ENCODE measurements around the gene BCAR1.

BCAR1 gene, protein sequence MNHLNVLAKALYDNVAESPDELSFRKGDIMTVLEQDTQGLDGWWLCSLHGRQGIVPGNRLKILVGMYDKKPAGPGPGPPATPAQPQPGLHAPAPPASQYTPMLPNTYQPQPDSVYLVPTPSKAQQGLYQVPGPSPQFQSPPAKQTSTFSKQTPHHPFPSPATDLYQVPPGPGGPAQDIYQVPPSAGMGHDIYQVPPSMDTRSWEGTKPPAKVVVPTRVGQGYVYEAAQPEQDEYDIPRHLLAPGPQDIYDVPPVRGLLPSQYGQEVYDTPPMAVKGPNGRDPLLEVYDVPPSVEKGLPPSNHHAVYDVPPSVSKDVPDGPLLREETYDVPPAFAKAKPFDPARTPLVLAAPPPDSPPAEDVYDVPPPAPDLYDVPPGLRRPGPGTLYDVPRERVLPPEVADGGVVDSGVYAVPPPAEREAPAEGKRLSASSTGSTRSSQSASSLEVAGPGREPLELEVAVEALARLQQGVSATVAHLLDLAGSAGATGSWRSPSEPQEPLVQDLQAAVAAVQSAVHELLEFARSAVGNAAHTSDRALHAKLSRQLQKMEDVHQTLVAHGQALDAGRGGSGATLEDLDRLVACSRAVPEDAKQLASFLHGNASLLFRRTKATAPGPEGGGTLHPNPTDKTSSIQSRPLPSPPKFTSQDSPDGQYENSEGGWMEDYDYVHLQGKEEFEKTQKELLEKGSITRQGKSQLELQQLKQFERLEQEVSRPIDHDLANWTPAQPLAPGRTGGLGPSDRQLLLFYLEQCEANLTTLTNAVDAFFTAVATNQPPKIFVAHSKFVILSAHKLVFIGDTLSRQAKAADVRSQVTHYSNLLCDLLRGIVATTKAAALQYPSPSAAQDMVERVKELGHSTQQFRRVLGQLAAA

DNA sequence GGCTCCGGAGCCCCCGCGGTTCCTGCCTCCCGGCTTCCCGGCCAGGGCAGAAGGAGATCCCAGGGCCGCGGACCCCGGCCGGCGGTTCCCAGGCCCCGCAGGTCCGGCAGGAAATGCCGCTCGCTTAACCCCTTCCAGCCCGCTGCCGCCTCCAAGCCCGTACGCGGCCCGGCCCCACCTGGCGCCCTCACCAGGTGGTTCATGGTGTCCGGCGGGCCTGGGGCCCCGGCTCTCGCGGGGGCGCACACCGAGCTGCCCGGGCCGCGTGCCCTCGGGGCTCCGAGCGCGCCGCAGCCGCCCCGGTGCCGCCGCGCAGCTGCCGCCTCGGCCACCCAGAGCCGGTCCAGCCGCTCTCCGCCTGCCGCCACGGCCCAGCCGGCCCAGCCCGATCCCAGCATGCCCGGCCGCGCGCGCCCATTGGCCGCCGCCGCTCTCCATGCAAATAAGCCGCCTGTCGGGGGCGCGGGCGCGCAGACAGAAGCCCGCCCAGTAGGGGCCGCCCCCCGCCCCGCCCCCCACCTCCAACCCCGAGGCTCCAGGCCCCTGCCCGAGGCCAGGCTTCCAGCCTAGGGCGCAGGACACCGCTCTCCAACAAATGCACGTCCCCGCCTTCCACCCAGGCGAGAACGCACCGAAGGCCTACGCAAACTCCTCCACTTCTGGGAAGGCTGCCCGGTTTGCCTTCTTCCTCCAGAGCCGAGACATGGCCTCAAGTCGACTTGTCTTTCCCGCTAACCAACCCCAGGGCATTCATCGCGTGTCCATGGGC is at the start of gene BCAR1:
Gene BCAR1, minus strand, starts transcription at position 345 of the 769 bp plus-strand sequence. Its CDS starts 142 bp downstream, at position 203.
- H3K36me3 Mint-ChIP-seq (ENCODE audit: low read depth) = no peaks in the 10 kb centered on the region
- H3K4me1 Mint-ChIP-seq (ENCODE audit: low read depth) = peaks cover 7% of the 10 kb centered on the region
- H3K9me3 Mint-ChIP-seq = no peaks in the 10 kb centered on the region
- H3K27me3 Mint-ChIP-seq = peaks cover 53% of the 10 kb centered on the region
- no peak within 1 kb of the TSS for H3K27ac Mint-ChIP-seq
- H3K4me3 Mint-ChIP-seq = peak within 1 kb of the TSS; percentile 37

DNA sequence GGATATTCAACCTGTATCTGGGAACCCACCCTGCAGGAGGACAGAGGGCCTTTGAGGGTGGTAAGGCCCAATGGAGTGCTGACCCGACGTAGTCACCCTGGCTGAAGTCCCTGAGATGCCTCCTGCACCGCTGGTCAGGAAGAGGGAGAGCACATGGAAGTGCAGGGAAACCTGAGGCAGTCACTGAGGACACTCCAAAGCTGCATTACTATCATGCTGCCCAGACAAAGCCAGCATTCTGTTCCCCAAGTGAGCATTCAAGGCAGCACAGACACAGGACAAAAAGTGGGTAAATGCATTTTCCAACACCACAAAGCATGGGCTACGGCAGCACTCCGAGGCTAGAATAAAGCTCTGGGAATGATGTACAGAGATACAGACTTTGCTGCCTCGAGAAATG is 46.8 kb upstream of the BCAR1 start:
- Mint-ChIP-seq H3K4me3 (no peak overlapping the region), H3K36me3 (ENCODE audit: low read depth) (peaks cover 71% of the 10 kb centered on the region), H3K27ac (no peak overlapping the region), H3K27me3 (no peaks in the 10 kb centered on the region), H3K4me1 (ENCODE audit: low read depth) (no peaks in the 10 kb centered on the region), H3K9me3 (no peaks in the 10 kb centered on the region)

DNA sequence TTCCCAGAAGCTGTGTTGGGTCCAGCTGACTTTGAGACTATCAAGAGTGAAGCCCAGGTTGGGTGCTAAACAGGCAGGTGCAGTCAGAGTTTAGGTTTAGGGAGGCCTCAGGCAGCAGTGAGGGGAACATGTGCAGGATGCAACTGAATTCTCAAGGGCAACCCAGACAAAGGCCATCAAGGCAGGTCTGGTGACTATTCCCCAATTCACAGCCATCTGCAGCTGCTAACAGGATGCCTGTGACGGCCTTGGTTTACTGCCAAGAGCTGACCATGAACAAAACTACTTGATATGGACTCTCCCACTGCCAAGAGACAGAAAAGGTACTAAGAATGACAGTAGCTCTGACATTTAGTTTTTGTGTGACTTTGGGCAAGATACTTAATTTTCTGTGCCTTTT is 45.2 kb upstream of the BCAR1 start:
- no peak overlapping the region for H3K27ac Mint-ChIP-seq
- H3K27me3 Mint-ChIP-seq = peaks cover 4% of the 10 kb centered on the region
- no peaks in the 10 kb centered on the region for H3K9me3 Mint-ChIP-seq
- H3K4me1 Mint-ChIP-seq (ENCODE audit: low read depth) = no peaks in the 10 kb centered on the region
- H3K4me3 Mint-ChIP-seq = no peak overlapping the region
- H3K36me3 Mint-ChIP-seq (ENCODE audit: low read depth) = peaks cover 78% of the 10 kb centered on the region

DNA sequence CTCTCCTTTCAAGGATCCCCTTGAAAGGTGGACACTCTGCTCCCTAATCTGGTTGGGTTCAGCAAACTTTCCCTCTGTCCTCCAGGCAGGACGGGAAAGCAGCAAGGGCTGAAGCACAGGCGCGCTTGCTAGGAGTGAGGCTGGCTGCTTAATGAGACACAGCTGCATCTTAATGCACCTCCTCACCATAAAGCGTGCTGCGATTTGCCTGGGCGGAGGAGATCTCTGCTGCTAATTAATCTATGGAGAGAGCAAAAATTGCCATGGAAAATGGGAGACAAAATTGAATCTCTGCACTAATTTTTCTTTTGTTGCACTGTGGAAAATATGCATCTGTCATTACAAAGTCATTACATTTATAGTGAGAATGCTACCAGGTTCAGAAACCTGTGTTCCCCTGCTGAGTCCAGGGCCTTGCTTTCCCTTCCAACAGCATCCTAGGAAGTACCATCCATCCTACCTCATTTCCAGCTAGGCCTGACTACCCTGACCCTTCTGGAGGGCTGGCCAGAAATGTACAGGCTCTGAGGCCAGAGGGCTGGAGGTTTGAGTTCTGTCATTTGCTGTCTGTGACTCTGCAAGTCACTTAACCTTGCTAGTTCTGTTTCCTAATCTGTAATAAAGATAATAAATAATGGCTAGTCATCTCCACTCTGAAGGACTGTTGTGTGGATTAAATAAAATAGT is 43.5 kb upstream of the BCAR1 start:
- Mint-ChIP-seq H3K27me3 (peaks cover 9% of the 10 kb centered on the region), H3K9me3 (no peaks in the 10 kb centered on the region), H3K4me3 (no peak overlapping the region), H3K27ac (no peak overlapping the region), H3K4me1 (ENCODE audit: low read depth) (no peaks in the 10 kb centered on the region), H3K36me3 (ENCODE audit: low read depth) (peaks cover 69% of the 10 kb centered on the region)

DNA sequence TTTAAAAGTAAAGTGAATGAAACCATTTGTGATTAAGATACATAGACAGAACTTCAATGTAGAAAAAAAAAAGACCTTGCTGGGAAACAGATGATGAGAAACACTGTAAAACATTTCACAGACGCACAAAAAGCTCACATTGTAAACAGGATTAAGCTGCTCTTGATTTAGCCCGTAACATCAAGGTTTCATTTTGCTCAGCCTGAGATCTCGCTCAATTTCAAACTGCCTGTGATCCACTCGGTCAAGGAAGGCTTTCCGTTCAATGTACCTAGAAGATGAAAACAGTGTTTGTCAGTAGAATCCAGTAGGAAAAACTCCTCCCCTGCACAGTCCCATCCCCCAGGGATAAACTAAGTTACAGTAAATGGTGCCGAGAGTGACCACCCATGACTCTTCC is 42.3 kb upstream of the BCAR1 start:
- H3K27ac Mint-ChIP-seq = no peak overlapping the region
- peaks cover 14% of the 10 kb centered on the region for H3K27me3 Mint-ChIP-seq

DNA sequence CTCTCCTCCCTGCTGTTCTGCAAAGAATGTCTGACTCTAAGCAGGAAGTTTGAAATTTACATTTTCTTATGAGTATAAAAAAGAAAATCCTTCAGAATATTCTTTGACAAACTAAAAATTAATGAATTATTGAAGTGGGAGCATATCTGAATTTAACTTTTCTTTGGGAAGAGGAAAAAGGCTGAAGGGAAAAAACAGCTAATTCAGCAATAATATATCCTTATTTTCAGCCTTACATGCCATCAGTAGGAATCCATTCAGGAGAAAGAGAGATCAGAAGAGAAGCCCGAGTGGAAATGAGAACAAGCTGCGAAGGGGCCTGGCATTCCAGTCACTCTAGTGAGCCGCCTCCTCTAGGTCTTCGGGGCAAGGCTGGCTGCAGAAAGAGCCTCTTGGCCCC is 41.7 kb upstream of the BCAR1 start:
- Mint-ChIP-seq H3K27ac (no peak overlapping the region), H3K4me1 (ENCODE audit: low read depth) (peaks cover 13% of the 10 kb centered on the region), H3K27me3 (peaks cover 20% of the 10 kb centered on the region), H3K36me3 (ENCODE audit: low read depth) (peaks cover 67% of the 10 kb centered on the region), H3K4me3 (no peak overlapping the region), H3K9me3 (no peaks in the 10 kb centered on the region)

More for the DNA sequence above, 42.3 kb upstream of the BCAR1 start:
- Mint-ChIP-seq H3K9me3 (no peaks in the 10 kb centered on the region), H3K4me3 (no peak overlapping the region), H3K4me1 (ENCODE audit: low read depth) (peaks cover 7% of the 10 kb centered on the region), H3K36me3 (ENCODE audit: low read depth) (peaks cover 68% of the 10 kb centered on the region)

DNA sequence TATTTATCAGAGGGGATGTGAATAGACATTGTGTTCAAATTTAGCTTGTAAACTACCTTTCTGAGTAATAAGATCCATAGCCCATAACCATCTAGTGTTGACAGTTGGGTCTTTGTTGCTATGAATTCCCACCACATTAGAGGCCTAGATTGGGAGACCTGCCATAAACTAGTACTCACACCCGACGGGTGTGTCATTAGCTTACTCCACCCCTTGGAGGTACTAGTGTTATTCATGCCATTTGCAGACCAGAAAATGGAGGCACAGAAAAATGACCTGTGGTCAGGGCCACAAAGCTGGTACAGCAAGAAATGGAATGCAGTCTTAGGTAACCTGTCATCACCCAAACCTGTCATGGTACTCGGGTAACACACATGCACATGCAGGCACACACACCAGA is 41.3 kb upstream of the BCAR1 start:
- Mint-ChIP-seq H3K4me3 (no peak overlapping the region), H3K4me1 (ENCODE audit: low read depth) (peaks cover 17% of the 10 kb centered on the region), H3K27ac (no peak overlapping the region), H3K27me3 (peaks cover 24% of the 10 kb centered on the region), H3K36me3 (ENCODE audit: low read depth) (peaks cover 63% of the 10 kb centered on the region), H3K9me3 (no peaks in the 10 kb centered on the region)

DNA sequence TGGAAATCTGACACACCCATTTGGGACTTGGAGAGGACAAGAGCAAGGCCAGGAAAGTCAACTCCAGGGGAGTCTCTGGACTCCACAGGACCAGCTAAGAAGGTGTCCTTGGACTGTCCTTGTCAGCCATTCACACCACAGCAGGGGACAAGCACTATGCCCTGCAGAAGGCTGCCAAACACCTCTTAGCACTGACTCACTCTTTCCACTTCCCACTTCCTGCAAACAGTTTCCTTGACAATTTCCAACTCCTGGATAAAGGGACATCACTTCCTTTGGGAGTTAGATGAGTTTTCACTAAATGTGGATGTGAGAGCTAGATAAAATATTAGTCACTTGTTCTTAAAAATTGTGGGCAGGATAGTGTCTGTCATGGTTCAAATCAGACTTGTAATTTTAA is 37.8 kb upstream of the BCAR1 start:
- Mint-ChIP-seq H3K27ac (peak overlapping the region; percentile 89), H3K36me3 (ENCODE audit: low read depth) (peaks cover 60% of the 10 kb centered on the region), H3K27me3 (peaks cover 48% of the 10 kb centered on the region), H3K9me3 (no peaks in the 10 kb centered on the region), H3K4me1 (ENCODE audit: low read depth) (peaks cover 21% of the 10 kb centered on the region), H3K4me3 (no peak overlapping the region)

DNA sequence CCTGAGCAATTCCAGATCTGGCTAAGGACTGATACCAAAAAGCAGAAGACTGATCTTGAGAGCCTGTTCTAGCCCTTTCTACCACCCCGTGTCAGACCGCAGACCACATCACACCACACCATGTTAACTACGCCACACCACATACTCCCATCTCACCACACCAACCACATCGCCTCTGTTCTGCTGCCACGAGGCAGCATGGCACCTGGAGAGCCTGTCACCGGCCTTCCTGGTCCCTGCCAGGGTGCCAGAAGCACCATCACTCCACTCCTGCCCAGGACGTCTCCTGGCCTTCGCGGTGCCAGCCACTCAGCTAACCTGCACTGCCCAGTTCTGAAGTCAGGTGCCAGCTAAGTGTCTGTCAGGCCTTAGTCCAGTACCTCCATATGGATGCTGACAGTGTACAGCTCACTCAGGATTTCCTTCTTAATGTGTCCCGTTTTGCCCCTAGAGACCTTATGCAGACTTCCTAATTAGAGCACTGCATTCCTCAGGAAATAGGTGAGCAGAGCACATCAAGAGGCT is 37.2 kb upstream of the BCAR1 start:
- Mint-ChIP-seq H3K4me3 (peak overlapping the region; percentile 65), H3K36me3 (ENCODE audit: low read depth) (peaks cover 54% of the 10 kb centered on the region), H3K27me3 (peaks cover 48% of the 10 kb centered on the region), H3K27ac (peak overlapping the region; percentile 89), H3K9me3 (no peaks in the 10 kb centered on the region), H3K4me1 (ENCODE audit: low read depth) (peaks cover 21% of the 10 kb centered on the region)

DNA sequence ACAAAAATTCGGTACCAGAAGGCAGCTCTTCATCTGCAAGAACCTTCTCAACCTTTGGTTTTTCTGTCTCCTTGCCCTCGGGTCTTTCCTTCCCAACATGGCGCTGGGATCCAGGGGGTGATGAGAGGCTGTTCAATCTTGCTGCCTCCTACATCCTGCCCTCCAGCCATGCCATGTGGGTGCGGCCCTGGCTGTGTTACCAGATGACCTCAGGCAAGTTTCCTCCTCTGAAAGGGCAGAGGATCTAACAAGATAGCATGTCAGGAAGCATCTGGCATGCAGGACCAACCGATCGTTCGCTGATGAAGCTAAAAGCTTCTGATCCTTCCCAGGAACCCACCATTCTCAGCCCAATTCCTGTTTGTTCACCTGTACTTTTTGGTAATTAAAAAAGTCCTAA is 36.8 kb upstream of the BCAR1 start:
- H3K4me3 Mint-ChIP-seq = peak overlapping the region; percentile 65
- H3K27ac Mint-ChIP-seq = peak overlapping the region; percentile 89
- peaks cover 48% of the 10 kb centered on the region for H3K27me3 Mint-ChIP-seq
- H3K9me3 Mint-ChIP-seq = no peaks in the 10 kb centered on the region
- peaks cover 49% of the 10 kb centered on the region for H3K36me3 Mint-ChIP-seq (ENCODE audit: low read depth)
- peaks cover 21% of the 10 kb centered on the region for H3K4me1 Mint-ChIP-seq (ENCODE audit: low read depth)

DNA sequence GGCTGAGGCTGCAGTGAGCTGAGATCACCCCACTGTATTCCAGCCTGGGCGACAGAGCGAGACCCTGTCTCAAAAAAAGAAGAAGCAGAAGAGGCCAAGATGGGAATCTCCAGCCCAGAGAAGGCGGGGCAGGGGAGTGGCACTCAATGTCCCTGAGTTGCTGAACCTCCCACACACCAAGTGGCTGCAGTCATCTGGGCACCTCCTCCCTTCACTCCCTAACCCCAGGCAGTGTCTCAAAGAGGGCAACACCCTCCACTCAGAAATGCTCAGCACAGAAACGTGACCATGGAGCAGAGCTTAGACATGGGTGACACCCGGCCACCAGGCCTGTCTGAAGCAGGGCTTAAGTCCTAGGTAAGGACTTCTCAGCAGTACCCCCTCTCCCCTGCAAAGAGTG is 36.3 kb upstream of the BCAR1 start:
- peaks cover 21% of the 10 kb centered on the region for H3K4me1 Mint-ChIP-seq (ENCODE audit: low read depth)
- peaks cover 48% of the 10 kb centered on the region for H3K27me3 Mint-ChIP-seq
- peaks cover 45% of the 10 kb centered on the region for H3K36me3 Mint-ChIP-seq (ENCODE audit: low read depth)
- H3K4me3 Mint-ChIP-seq = no peak overlapping the region
- no peaks in the 10 kb centered on the region for H3K9me3 Mint-ChIP-seq
- H3K27ac Mint-ChIP-seq = no peak overlapping the region

DNA sequence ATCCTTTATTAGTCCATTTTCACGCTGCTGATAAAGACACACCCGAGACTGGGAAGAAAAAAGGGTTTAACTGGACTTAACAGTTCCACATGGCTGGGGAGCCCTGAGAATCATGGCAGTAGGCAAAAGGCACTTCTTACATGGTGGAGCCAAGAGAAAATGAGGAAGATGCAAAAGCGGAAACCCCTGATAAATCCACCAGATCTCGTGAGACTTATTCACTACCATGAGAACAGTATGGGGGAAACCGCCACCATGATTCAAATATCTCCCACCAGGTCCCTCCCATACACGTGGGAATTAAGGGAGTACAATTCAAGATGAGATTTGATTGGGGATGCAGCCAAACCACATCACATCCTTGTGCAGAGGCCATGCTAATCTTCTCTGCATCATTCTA is 35.0 kb upstream of the BCAR1 start:
- H3K9me3 Mint-ChIP-seq = no peaks in the 10 kb centered on the region
- peaks cover 54% of the 10 kb centered on the region for H3K27me3 Mint-ChIP-seq
- H3K36me3 Mint-ChIP-seq (ENCODE audit: low read depth) = peaks cover 32% of the 10 kb centered on the region
- H3K4me1 Mint-ChIP-seq (ENCODE audit: low read depth) = peaks cover 21% of the 10 kb centered on the region
- no peak overlapping the region for H3K4me3 Mint-ChIP-seq
- H3K27ac Mint-ChIP-seq = no peak overlapping the region

DNA sequence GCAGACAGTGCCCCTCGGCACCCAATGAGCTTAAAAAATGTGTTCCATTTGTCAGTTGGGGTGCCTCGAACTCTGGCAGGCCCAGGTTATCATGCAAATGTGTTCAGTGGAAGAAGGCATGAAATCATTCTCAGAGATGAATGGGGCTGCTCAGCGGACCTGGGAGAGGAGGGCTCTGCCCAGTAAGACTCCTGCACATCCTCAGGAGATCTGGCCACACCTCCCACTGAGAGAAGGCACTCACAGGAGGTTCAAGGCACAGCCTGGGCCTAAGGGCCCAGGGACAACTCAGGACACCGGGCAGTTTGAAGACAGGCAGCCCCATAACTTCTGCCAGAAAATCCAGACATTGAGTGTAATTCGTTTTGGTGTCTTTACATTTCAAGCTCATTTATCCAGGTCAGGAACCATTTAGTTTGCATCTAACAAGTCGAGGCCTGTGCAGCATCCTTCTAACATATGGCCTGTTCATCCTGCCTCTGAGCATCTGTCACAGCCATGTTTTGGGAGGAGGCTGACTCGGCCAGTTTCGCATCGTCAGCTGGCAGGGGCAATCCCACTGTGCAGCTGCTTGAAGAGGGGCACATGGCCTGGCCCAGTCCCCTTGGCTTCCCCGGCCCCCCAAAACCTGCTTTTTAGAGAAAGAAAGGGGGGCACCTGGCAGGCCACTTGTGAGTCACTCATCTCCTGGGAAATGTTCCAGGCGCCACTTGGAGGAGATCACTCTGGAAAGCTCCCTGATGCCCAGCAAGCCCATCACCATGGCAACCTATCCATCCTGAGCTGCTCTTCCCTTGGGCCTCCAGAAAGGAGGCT is 31.2 kb upstream of the BCAR1 start:
- Mint-ChIP-seq H3K27ac (no peak overlapping the region), H3K36me3 (ENCODE audit: low read depth) (peaks cover 15% of the 10 kb centered on the region), H3K4me3 (no peak overlapping the region), H3K9me3 (no peaks in the 10 kb centered on the region), H3K27me3 (peaks cover 61% of the 10 kb centered on the region), H3K4me1 (ENCODE audit: low read depth) (peaks cover 4% of the 10 kb centered on the region)
